Measurements from ENCODE around the gene TAB3.

GRCh38 chrX:30794497-30794896 lies 94.6 kb downstream of the TAB3 start:
- TF ChIP-seq POLR2A (IDR thresholded peaks at IDR 0.05; ENCODE audit: low read depth, low read length), result no peak
- TF ChIP-seq SMC3 (IDR thresholded peaks at IDR 0.05; ENCODE audit: low read depth, low read length), result no peak
- TF ChIP-seq NFE2L2 (IDR thresholded peaks at IDR 0.05; ENCODE audit: low read depth, low read length), result no peak

All from IMR-90 (cell line).